HepG2 (cell line): ENCODE results near the gene NTMT1. TPM values are rescaled to one million over a fixed set of nuclear protein-coding genes. Genes with fewer than 3 reads are reported as not detected.
A peak's percentile ranks its signal among the peaks of the same experiment; 100 is the strongest.

Source experiments
- CENPT ChIP-seq: sonication (generic); formaldehyde crosslinking; IDR thresholded peaks from 2 replicates; pipeline ENCODE4 v1.8.0; 2022; ENCODE audit warnings: low read depth, mild to moderate bottlenecking, moderate library complexity, missing genetic modification reagents
- CHD4 ChIP-seq: fragments of 200-600 bp; sonication (generic); IDR thresholded peaks from 2 replicates; pipeline ENCODE4 v1.7.0; 2017; ENCODE audit warnings: mild to moderate bottlenecking, low read length, borderline replicate concordance
- ELF1 ChIP-seq: sonication (generic); formaldehyde crosslinking; IDR thresholded peaks from 2 replicates; pipeline ENCODE4 v1.4.0; 2020; ENCODE audit warnings: missing genetic modification reagents
- HBP1 ChIP-seq: IDR thresholded peaks from 2 replicates; pipeline ENCODE4 v1.6.1; 2016; ENCODE audit warnings: low read depth, control low read depth
- HNF1B ChIP-seq: sonication (generic); formaldehyde crosslinking; IDR thresholded peaks from 2 replicates; pipeline ENCODE4 v1.5.1; 2020; ENCODE audit warnings: mild to moderate bottlenecking, moderate library complexity, missing genetic modification reagents
- KDM4B ChIP-seq: sonication (generic); formaldehyde crosslinking; IDR thresholded peaks from 2 replicates; pipeline ENCODE4 v1.4.0; 2020; ENCODE audit warnings: missing genetic modification reagents
- KLF11 ChIP-seq: IDR thresholded peaks from 2 replicates; pipeline ENCODE4 v1.6.1; 2016; ENCODE audit warnings: missing compliant biosample characterization
- LCORL ChIP-seq, 2 experiments: fragments of 450-650 bp in 1 of 2; sonication (generic) in 1 of 2; formaldehyde crosslinking in 1 of 2; IDR thresholded peaks; 2 replicates each; pipeline versions ENCODE4 v1.5.0 to v1.6.1; 2017 to 2020; ENCODE audit warnings: antibody characterized with exemption in 1 of 2, missing genetic modification reagents in 1 of 2
- MAX ChIP-seq: IDR thresholded peaks from 2 replicates; pipeline ENCODE4 v1.6.1; 2012; ENCODE audit warnings: inconsistent platforms
- MYC ChIP-seq: sonication (generic); formaldehyde crosslinking; IDR thresholded peaks from 2 replicates; pipeline ENCODE4 v1.9.0; 2021; ENCODE audit warnings: missing genetic modification reagents, borderline replicate concordance
- NCOR1 ChIP-seq: fragments of 200-600 bp; sonication (generic); IDR thresholded peaks from 2 replicates; pipeline ENCODE4 v1.7.0; 2017; ENCODE audit warnings: antibody characterized with exemption, low read length, borderline replicate concordance
- NR2F6 ChIP-seq, 2 experiments: IDR thresholded peaks; 2 replicates each; pipeline ENCODE4 v1.6.1; 2016; ENCODE audit warnings: antibody characterized with exemption in 1 of 2, mild to moderate bottlenecking in 1 of 2
- PHF5A ChIP-seq: IDR thresholded peaks from one replicate; pipeline ENCODE4 v1.6.1; 2018; ENCODE audit warnings: low read depth, missing genetic modification reagents; ENCODE audit not compliant: unreplicated experiment
- RARG ChIP-seq: sonication (generic); formaldehyde crosslinking; IDR thresholded peaks from 2 replicates; pipeline ENCODE4 v1.4.0; 2020; ENCODE audit warnings: low read depth, mild to moderate bottlenecking, missing genetic modification reagents
- SP5 ChIP-seq: IDR thresholded peaks from 2 replicates; pipeline ENCODE4 v1.6.1; 2016; ENCODE audit warnings: low read depth, borderline replicate concordance
- SRF ChIP-seq: IDR thresholded peaks from 2 replicates; pipeline ENCODE4 v1.6.1; 2011; ENCODE audit warnings: mild to moderate bottlenecking, low read depth, low read length, moderate library complexity
- TERF1 ChIP-seq: sonication (generic); formaldehyde crosslinking; IDR thresholded peaks from 2 replicates; pipeline ENCODE4 v1.8.0; 2022; ENCODE audit warnings: mild to moderate bottlenecking, missing genetic modification reagents, moderate library complexity
- THAP8 ChIP-seq: sonication (generic); formaldehyde crosslinking; IDR thresholded peaks from 2 replicates; pipeline ENCODE4 v1.5.1; 2020; ENCODE audit warnings: missing genetic modification reagents, mild to moderate bottlenecking, borderline replicate concordance
- ZBTB49 ChIP-seq: sonication (generic); formaldehyde crosslinking; IDR thresholded peaks from 2 replicates; pipeline ENCODE4 v1.4.0; 2020; ENCODE audit warnings: missing genetic modification reagents, borderline replicate concordance
- ZNF333 ChIP-seq: sonication (generic); formaldehyde crosslinking; IDR thresholded peaks from 2 replicates; pipeline ENCODE4 v1.4.0; 2020; ENCODE audit warnings: mild to moderate bottlenecking, missing genetic modification reagents, borderline replicate concordance
- ZNF605 ChIP-seq: sonication (generic); formaldehyde crosslinking; IDR thresholded peaks from 2 replicates; pipeline ENCODE4 v1.8.0; 2022; ENCODE audit warnings: mild to moderate bottlenecking, missing genetic modification reagents
- ZNF629 ChIP-seq: sonication (generic); formaldehyde crosslinking; conservative IDR thresholded peaks from 2 replicates; pipeline ENCODE4 v1.5.0; 2020; ENCODE audit warnings: missing genetic modification reagents
- ZNF737 ChIP-seq: sonication (generic); formaldehyde crosslinking; IDR thresholded peaks from 2 replicates; pipeline ENCODE4 v1.5.0; 2020; ENCODE audit warnings: missing genetic modification reagents, mild to moderate bottlenecking, borderline replicate concordance
- polyA plus RNA-seq, 8 experiments: library from polyadenylated mRNA; depleted of rRNA in 3 of 8; stranded (reverse) in 7 of 8; unstranded in 1 of 8; fragments of >200 nt; fragmentation: Illumina TruSeq in 4 of 8; extraction: Trizol in 4 of 8; gene quantifications; 2 replicates each; pipeline versions ENCODE4 v1.2.1 to v1.2.3, GENCODE V29; 2011 to 2016; ENCODE audit warnings: low read depth in 4 of 8, missing spikeins in 1 of 8, mixed read lengths in 1 of 8; ENCODE audit not compliant: insufficient read depth in 1 of 8
- total RNA-seq, 5 experiments: library from RNA; depleted of rRNA; stranded (reverse); fragments of >200 nt; fragmentation: Illumina TruSeq; extraction: Trizol; gene quantifications; 2 replicates each; pipeline ENCODE4 v1.2.3, GENCODE V29; 2016; ENCODE audit warnings: low read depth in 1 of 5

The NTMT1 gene
- total and polyA plus RNA-seq, 2 of the 13 experiments (the other 11 are each of a cell fraction or from before 2014, with no cell fraction given), result 49.1 to 53.8 TPM

GRCh38 chr9:129591916-129592315 is 34.0 kb upstream of the NTMT1 start (continued):
- TF ChIP-seq PHF5A (CRISPR knock-in tag) (no peak), ZBTB49 (CRISPR knock-in tag) (no peak), SRF (peak; percentile 98), MAX (no peak), CENPT (no peak), ZNF629 (CRISPR knock-in tag) (no peak), ELF1 (no peak), CHD4 (no peak), ZNF605 (peak; percentile 55; the same call in 1 of the 2 replicates), NR2F6 (IDR thresholded peaks at IDR 0.05) (no peak), NR2F6 (CRISPR knock-in tag; IDR thresholded peaks at IDR 0.05) (peak; percentile 33; the same call in 1 of the 2 replicates), ZNF737 (no peak), HBP1 (CRISPR knock-in tag) (no peak), MYC (CRISPR knock-in tag) (no peak), ZNF333 (CRISPR knock-in tag) (no peak), THAP8 (no peak), NCOR1 (no peak), TERF1 (no peak), KLF11 (CRISPR knock-in tag) (no peak), LCORL (IDR thresholded peaks at IDR 0.05) (no peak), LCORL (CRISPR knock-in tag; IDR thresholded peaks at IDR 0.05) (peak; percentile 53; the same call in 1 of the 2 replicates), SP5 (CRISPR knock-in tag) (no peak), HNF1B (CRISPR knock-in tag) (no peak), KDM4B (no peak), RARG (no peak)
